K562 (cell line): ENCODE data around the gene EZH1. TPM values are rescaled to one million over a fixed set of nuclear protein-coding genes. Genes with fewer than 3 reads are reported as not detected.

Experiments used
- BRCA1 ChIP-seq, 2 experiments: fragments of 450-650 bp in 1 of 2; sonication (generic) in 1 of 2; formaldehyde crosslinking in 1 of 2; IDR thresholded peaks; 2 replicates each; pipeline versions ENCODE4 v1.5.0 to v1.6.1; 2017 to 2020; ENCODE audit warnings: mild to moderate bottlenecking in 1 of 2, missing genetic modification reagents in 1 of 2
- CBFA2T3 ChIP-seq: fragments of 450-650 bp; IDR thresholded peaks from 2 replicates; pipeline ENCODE4 v1.6.1; 2017
- CXXC5 ChIP-seq: fragments of 250-450 bp; sonication (Bioruptor Pico); IDR thresholded peaks from 2 replicates; pipeline ENCODE4 v1.8.0; 2022; ENCODE audit warnings: inconsistent platforms, mild to moderate bottlenecking, moderate library complexity
- DLX4 ChIP-seq: fragments of 250-450 bp; sonication (Bioruptor Pico); IDR thresholded peaks from 2 replicates; pipeline ENCODE4 v1.6.1; 2021; ENCODE audit warnings: mild to moderate bottlenecking
- GTF2F1 ChIP-seq: IDR thresholded peaks from 2 replicates; pipeline ENCODE4 v1.6.1; 2011; ENCODE audit warnings: low read depth, low read length, improper control_type of control experiment
- HCFC1 ChIP-seq: IDR thresholded peaks from 2 replicates; pipeline ENCODE4 v1.6.1; 2012; ENCODE audit warnings: low read depth, low read length, improper control_type of control experiment
- ILF3 ChIP-seq: fragments of 450-650 bp; IDR thresholded peaks from 2 replicates; pipeline ENCODE4 v1.6.1; 2018; ENCODE audit warnings: antibody characterized with exemption, mild to moderate bottlenecking, moderate library complexity, borderline replicate concordance
- RBM14 ChIP-seq: fragments of 200-400 bp; formaldehyde crosslinking; IDR thresholded peaks from 2 replicates; pipeline ENCODE4 v1.6.1; 2018; ENCODE audit warnings: low read depth, mild to moderate bottlenecking, low read length, moderate library complexity, borderline replicate concordance; ENCODE audit not compliant: insufficient read depth
- SREBF1 ChIP-seq: fragments of 150-350 bp; IDR thresholded peaks from 2 replicates; pipeline ENCODE4 v1.6.1; 2014; ENCODE audit warnings: antibody characterized with exemption, low read depth, low read length, borderline replicate concordance
- TFE3 ChIP-seq: fragments of 450-650 bp; formaldehyde crosslinking; IDR thresholded peaks from 2 replicates; pipeline ENCODE4 v1.4.0; 2020; ENCODE audit warnings: mild to moderate bottlenecking, mixed read lengths
- U2AF1 ChIP-seq: fragments of 200-400 bp; formaldehyde crosslinking; optimal IDR thresholded peaks from 2 replicates; pipeline ENCODE3; 2017; ENCODE audit warnings: mild to moderate bottlenecking, low read depth, low read length, moderate library complexity
- UBTF ChIP-seq, 2 experiments: IDR thresholded peaks; 2 replicates each; pipeline ENCODE4 v1.6.1; 2012; ENCODE audit warnings: improper control_type of control experiment in 2 of 2, low read depth in 2 of 2, low read length in 2 of 2, borderline replicate concordance in 1 of 2
- ZBTB33 ChIP-seq: sonication (generic); formaldehyde crosslinking; IDR thresholded peaks from 2 replicates; pipeline ENCODE4 v1.8.1; 2023; ENCODE audit warnings: mild to moderate bottlenecking, missing genetic modification reagents
- ZNF174 ChIP-seq: fragments of 250-450 bp; sonication (Bioruptor Pico); IDR thresholded peaks from 2 replicates; pipeline ENCODE4 v1.4.0; 2020; ENCODE audit warnings: mild to moderate bottlenecking
- ZNF224 ChIP-seq: sonication (generic); formaldehyde crosslinking; IDR thresholded peaks from 2 replicates; pipeline ENCODE4 v1.8.0; 2022; ENCODE audit warnings: mild to moderate bottlenecking, missing genetic modification reagents
- ZNF395 ChIP-seq: fragments of 200-800 bp; sonication (Bioruptor generic); IDR thresholded peaks from 2 replicates; pipeline ENCODE4 v1.6.1; 2017; ENCODE audit warnings: missing genetic modification characterization, missing compliant biosample characterization
- ZNF41 ChIP-seq: fragments of 250-450 bp; sonication (Bioruptor Pico); conservative IDR thresholded peaks from 2 replicates; pipeline ENCODE4 v1.4.0; 2020; ENCODE audit warnings: mild to moderate bottlenecking
- polyA plus RNA-seq, 8 experiments: library from polyadenylated mRNA; depleted of rRNA in 4 of 8; stranded (reverse) in 5 of 8; unstranded in 3 of 8; fragments of >200 nt; fragmentation: Nextera tagmentation in 2 of 8; fragmentation: Illumina TruSeq in 1 of 8; extraction: Ambion mirVana in 2 of 8; extraction: Trizol in 1 of 8; gene quantifications; 2 replicates each; pipeline versions ENCODE4 v1.2.1 to v1.2.3, GENCODE V29; 2011 to 2014; ENCODE audit warnings: inconsistent platforms in 1 of 8, missing spikeins in 1 of 8
- total RNA-seq, 7 experiments: library from RNA; depleted of rRNA in 6 of 7; stranded (reverse); fragments of >200 nt in 6 of 7; fragmentation: Illumina TruSeq in 2 of 7; extraction: Trizol in 2 of 7; gene quantifications; 2 replicates each; pipeline versions ENCODE4 v1.2.1 to v1.2.3, GENCODE V29; 2011 to 2021; ENCODE audit warnings: low replicate concordance in 1 of 7

The EZH1 gene
- total and polyA plus RNA-seq, 9 of the 15 experiments (the other 6 are each of a cell fraction or from before 2014, with no cell fraction given): 8.6 to 40.8 (median 22.9) TPM

- TF ChIP-seq ZNF395 (CRISPR knock-in tag) (0 out of 2 replicates have a peak, but pooled peaks have one; percentile 32), TFE3 (CRISPR knock-in tag) (no peak), U2AF1 (no peak), SREBF1 (no peak), ILF3 (no peak), GTF2F1 (no peak), CXXC5 (CRISPR knock-in tag) (peak; percentile 54), UBTF (IDR thresholded peaks at IDR 0.05; ENCODE audit: borderline replicate concordance in 1 of 2, low read depth in 2 of 2, low read length in 2 of 2) (no peak), ZNF41 (0 out of 2 replicates have a peak, but pooled peaks have one; percentile 27), RBM14 (no peak), BRCA1 (IDR thresholded peaks at IDR 0.05) (no peak), BRCA1 (CRISPR knock-in tag; IDR thresholded peaks at IDR 0.05) (no peak), ZNF224 (CRISPR knock-in tag) (no peak), CBFA2T3 (no peak), ZBTB33 (no peak), ZNF174 (CRISPR knock-in tag) (no peak), HCFC1 (no peak), DLX4 (CRISPR knock-in tag) (no peak)
These were observed 86.8 kb downstream of the EZH1 start (continued) for GRCh38 chr17:42657824-42658588.
